Activated CD4-positive, alpha-beta T cell treated with anti-CD3 and anti-CD28 coated beads for 4 hours (primary cell): Measurements from ENCODE around the gene BICRAL.
"Not testable (repeated sequence)": the region's sequence is repeated elsewhere in the genome, so short reads cannot be mapped to it uniquely, and the experiment has no call there.

Experiments used
- DNase-seq, 2 donors: peaks; one replicate each; pipeline ENCODE4 v3.0.0-alpha.2; 2020

Gene BICRAL

GRCh38 chr6:42781796-42782688 lies at the start of gene BICRAL:
Gene BICRAL, plus strand, starts transcription at chr6:42782052. Its CDS starts 39,971 bp downstream, at chr6:42822023.
- peak; percentile 70 to 75 for DNase-seq

- not testable (repeated sequence) for DNase-seq
Measured at GRCh38 chr6:42733867-42734481, 47.9 kb upstream of the BICRAL start.

- no peak for DNase-seq
Measured at GRCh38 chr6:42735976-42736375, 45.9 kb upstream of the BICRAL start.

GRCh38 chr6:42740725-42741124 lies 41.1 kb upstream of the BICRAL start:
- DNase-seq = no peak

GRCh38 chr6:42742116-42742894 lies 39.5 kb upstream of the BICRAL start:
- DNase-seq = no peak

GRCh38 chr6:42744351-42744893 lies 37.4 kb upstream of the BICRAL start:
- no peak for DNase-seq

- peak; percentile 5 to 13 for DNase-seq
Measured at GRCh38 chr6:42745083-42745639, 36.7 kb upstream of the BICRAL start.

GRCh38 chr6:42745640-42746462 lies 36.0 kb upstream of the BICRAL start, which contains the start of gene TBCC:
Gene TBCC, minus strand, starts transcription at chr6:42746103. Its CDS starts 30 bp downstream, at chr6:42746073.
- DNase-seq = peak; percentile 91 to 94

- DNase-seq = peak; percentile 68 to 75
Measured at GRCh38 chr6:42746463-42747391, 35.1 kb upstream of the BICRAL start.

- DNase-seq = no peak
Measured at GRCh38 chr6:42748203-42748898, 33.5 kb upstream of the BICRAL start.

- DNase-seq = no peak
Measured at GRCh38 chr6:42751055-42751454, 30.8 kb upstream of the BICRAL start.

GRCh38 chr6:42754759-42755158 lies 27.1 kb upstream of the BICRAL start:
- no peak for DNase-seq

GRCh38 chr6:42756722-42757121 lies 25.1 kb upstream of the BICRAL start:
- DNase-seq = no peak

- DNase-seq = no peak
Measured at GRCh38 chr6:42758756-42759430, 23.0 kb upstream of the BICRAL start.

GRCh38 chr6:42761287-42762067 lies 20.4 kb upstream of the BICRAL start:
- no peak for DNase-seq

- DNase-seq = no peak
Measured at GRCh38 chr6:42762426-42762859, 19.4 kb upstream of the BICRAL start.

- DNase-seq = no peak
Measured at GRCh38 chr6:42762950-42763349, 18.9 kb upstream of the BICRAL start.

- no peak for DNase-seq
Measured at GRCh38 chr6:42764911-42765648, 16.8 kb upstream of the BICRAL start.
